Right ventricle myocardium inferior (tissue), 1 donor: Measurements from ENCODE around the gene SLC5A10. TPM values are rescaled to one million over a fixed set of nuclear protein-coding genes. Genes with fewer than 3 reads are reported as not detected.

Experiments
- ATAC-seq: fragments of 200-7000 bp; cut with Tn5 transposase; one replicate; pipeline ENCODE4 v1.9.1; 2020; ENCODE audit warnings: mild to moderate bottlenecking, moderate library complexity
- DNase-seq: peaks from one replicate; pipeline ENCODE4 v3.0.0; 2021; ENCODE audit errors: missing footprints
- intact Hi-C: fragments of 100-400 bp; cut with DNase I; formaldehyde crosslinking; loops from one replicate; pipeline ENCODE4 v1.11.0; 2022
- total RNA-seq: library from RNA; stranded (reverse); fragmentation: NEBNext Ultra II Directional; extraction: Animal tissue kit (Norgen Biotek cat#: 25700); gene quantifications from one replicate; pipeline ENCODE4 v1.2.1, GENCODE V29; 2021
- donor health status: DM: no; HTN: yes; CAD: no; lungs with severe emphysema.

The SLC5A10 gene
- total RNA-seq, 1 donor from 2014 or later = not detected

DNA sequence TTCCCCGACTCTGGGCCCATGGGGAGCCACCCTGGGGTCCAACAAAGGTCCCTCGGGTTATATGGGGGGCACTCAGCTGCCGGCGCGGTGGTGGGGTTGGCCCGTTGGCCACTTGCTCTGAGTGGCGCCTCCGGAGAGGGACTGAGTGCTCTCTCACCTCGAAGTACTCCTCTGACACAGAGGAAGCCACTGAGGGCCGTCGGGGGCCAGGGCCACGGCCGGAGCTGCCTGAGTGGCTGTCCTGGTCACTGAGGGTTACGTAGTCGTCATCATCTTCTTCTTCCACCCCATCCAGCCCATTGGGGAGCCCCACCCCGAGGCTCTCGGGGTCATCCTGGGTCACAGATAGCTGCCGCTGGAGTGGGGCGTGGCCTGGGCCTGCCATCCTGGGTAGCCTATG lies 25.7 kb downstream of the SLC5A10 start:
- no peak for ATAC-seq
- DNase-seq = no peak
- intact Hi-C loops = no loop called here

GRCh38 chr17:18978050-18978449 lies 26.1 kb downstream of the SLC5A10 start:
- no peak for DNase-seq
- no peak for ATAC-seq
- intact Hi-C loops = no loop called here

- no peak for ATAC-seq
- intact Hi-C loops = no loop called here
These were observed 26.7 kb downstream of the SLC5A10 start for GRCh38 chr17:18978655-18979054.

GRCh38 chr17:18980682-18981334 lies 28.8 kb downstream of the SLC5A10 start:
- DNase-seq (no peak), ATAC-seq (no peak)
- intact Hi-C loops = no loop called here

More at GRCh38 chr17:18978655-18979054, 26.7 kb downstream of the SLC5A10 start:
- DNase-seq = no peak

DNA sequence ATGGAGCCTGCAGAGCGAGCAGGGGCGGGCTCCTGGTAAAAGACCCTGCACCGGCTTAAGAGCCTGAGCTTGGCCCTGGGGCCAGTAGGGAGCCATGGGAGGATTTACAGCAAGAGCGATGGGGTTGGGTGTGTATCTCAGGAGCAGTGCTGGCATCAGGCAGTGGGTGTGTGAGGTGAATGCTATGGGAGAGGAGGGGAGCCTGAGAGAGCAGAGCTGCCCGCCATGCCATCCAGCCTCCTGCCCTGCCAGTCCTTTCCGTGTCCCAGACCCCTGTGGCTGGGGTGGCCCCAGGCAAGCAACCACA lies 29.3 kb downstream of the SLC5A10 start:
- DNase-seq = no peak
- intact Hi-C loops = no loop called here

GRCh38 chr17:18981642-18982424 lies 29.9 kb downstream of the SLC5A10 start:
- DNase-seq (no peak), ATAC-seq (no peak)
- intact Hi-C loops = no loop called here

More for the DNA sequence above, 29.3 kb downstream of the SLC5A10 start:
- ATAC-seq = no peak

DNA sequence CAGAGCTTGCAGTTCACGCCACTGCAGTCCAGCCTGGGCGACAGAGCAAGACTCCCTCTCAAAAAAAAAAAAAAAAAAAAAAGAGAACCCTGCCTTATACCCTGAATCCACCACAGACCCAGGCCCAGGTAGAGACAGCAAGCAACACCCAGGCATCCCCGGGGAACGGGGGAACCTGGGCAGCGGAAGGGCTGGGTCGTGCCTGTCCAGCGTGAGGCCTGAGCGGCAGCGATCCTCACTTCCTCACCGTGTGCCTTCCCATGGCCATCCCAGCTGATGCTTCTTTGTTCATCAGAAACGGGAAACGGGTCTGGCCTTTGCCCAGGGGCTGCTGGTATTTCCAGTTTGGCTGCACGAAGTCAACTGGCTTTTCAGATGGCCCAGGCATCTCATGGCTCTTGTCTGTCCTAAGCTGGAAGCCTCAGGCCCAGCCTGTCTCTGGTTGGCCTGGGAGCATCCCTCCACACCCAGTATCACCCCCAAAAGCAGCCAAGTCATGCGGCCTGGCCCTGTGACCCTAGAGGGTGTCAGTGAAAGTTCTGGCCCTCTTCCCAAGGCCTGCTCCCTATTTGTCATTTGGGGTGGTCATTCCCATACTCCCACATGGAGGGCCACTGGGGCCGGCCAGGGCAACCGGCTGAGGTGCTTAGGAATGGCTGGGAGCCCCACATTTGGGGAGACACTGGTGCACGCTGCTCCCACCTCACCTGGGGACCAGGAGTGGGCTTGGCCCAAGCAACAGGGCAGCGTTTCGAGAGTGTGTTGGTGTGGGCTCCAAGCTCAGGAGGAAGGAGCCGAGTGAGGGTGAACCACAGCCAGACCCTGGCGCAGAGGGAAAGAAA lies 32.5 kb downstream of the SLC5A10 start:
- intact Hi-C loops = no loop called here
- peak; percentile 53 for DNase-seq
- no peak for ATAC-seq

- intact Hi-C loops = no loop called here
- DNase-seq (peak; percentile 15), ATAC-seq (no peak)
These were observed 33.5 kb downstream of the SLC5A10 start for GRCh38 chr17:18985475-18985874.

DNA sequence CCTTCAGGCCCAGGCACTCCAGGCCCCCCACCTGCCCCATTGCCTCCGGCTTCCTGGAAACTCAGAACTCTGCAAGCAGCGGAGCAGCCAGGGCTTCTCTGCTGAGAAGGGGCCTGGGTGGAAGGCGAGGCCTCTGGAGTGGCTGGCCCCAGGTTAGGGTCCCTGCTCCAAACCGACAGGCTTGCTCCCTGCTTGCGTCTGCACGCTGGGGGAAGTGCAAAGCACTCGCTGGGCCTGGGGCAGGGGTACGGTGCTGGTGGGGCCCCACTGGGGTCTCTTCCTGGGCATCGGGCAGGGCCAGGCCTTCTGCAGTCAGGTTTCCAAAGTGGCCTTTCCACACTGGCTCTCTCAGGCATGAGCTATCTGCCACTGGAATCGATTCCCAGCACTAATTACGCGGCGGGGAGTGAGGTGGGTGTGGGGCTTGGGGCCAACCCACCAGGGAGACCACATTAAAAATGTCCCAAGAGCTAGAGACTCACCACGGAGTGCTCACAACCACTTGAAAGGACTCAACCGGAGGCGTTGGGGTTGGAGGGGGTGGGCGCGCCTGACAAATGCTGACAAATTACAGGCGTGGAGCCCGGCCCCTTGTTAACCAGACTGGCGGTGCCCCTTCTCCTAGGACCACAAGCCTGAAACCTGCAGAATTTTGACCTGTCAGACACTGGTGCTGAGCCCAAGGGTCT lies 34.7 kb downstream of the SLC5A10 start:
- intact Hi-C loops = no loop called here
- DNase-seq (peak; percentile 37), ATAC-seq (no peak)

DNA sequence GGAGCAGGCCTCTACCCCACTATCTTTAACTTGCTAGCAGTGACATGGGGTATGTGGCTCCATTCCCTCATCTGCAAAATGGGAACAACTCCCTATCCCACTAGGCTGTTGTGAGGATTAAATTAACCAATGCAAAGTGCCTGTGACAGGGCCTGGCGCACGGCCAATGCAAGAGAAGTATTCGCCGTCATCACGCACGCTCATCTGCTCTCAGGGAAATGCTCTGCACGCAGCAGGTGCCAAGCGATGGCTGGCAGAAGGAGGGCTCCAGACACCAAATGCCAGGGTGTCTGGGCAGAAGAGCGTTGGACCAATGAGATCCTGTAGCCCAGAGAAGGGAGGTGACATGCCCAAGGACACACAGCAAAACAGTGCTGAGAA lies 35.3 kb downstream of the SLC5A10 start:
- intact Hi-C loops = no loop called here
- no peak for ATAC-seq
- DNase-seq = peak; percentile 45

DNA sequence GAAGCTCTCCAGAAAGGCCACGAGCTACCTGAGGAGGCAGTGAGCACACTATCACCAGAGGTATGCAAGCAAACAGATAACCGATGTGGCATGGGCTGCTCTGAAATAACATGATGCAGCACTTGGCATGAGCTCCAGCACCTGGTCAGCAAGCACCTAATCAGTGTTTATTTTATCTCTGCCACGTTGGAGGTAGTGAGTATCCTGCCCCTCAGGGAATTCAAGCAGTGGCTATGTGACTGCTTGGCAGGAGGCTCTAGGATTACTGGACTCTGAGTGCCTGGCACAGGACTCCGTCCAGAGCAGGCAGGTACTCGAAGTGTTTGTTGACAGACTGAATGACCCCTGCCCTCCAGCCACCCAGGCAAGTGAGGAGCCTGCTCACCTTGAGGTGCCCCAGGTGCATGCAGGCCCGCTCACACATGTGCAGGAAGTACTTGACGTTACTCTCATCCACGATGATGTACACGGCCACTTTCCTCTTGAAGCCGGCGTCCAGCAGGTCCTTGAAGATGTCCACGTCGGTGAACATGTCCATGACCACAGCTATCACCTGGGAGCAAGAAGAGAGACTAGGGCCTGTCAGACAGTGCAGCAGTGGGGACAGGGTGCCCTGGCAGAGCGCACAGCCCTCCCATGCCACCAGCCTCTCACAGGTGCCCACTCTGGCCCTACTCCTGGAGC lies 36.0 kb downstream of the SLC5A10 start:
- ATAC-seq (peak; percentile 12), DNase-seq (peak; percentile 67)
- intact Hi-C loops = no loop called here

DNA sequence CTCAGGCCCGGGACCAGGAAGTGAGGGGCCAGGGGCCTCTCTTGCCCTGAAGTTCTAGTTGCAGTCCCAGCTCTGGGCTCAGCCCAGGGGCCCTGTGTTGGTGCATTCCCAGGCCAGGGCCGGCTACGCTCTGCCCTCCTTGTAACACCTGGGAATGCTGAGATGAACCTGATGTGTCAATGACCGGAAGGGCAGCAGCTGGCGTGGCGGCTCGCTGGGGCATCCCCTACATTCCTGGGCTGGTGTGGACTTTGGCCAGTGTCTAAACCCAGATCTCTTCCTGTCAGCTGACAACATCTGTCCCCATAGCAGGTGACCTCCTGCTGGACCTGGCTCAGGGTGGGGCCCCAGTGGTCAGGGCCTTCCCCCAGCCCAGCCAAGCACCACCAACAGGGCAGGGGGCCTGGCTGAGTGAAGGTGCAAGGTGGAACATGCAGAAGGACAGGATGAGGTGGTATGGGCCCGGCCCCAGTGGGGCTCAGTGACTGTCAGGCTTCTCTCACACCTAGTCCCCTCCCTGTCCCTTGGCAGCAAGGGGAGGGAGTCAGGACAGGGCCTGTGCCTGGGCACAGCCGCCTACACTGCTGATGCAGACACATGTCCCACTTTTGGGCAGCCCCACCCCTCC lies 36.7 kb downstream of the SLC5A10 start:
- ATAC-seq (no peak), DNase-seq (peak; percentile 66)
- intact Hi-C loops = no loop called here

- intact Hi-C loops = no loop called here
- no peak for DNase-seq
- no peak for ATAC-seq
These were observed 38.4 kb downstream of the SLC5A10 start for GRCh38 chr17:18990331-18990730.

GRCh38 chr17:18991531-18992315 lies 39.8 kb downstream of the SLC5A10 start:
- peak; percentile 31 for DNase-seq
- intact Hi-C loops = no loop called here
- no peak for ATAC-seq

GRCh38 chr17:18992454-18993130 lies 40.6 kb downstream of the SLC5A10 start:
- intact Hi-C loops = no loop called here
- ATAC-seq (no peak), DNase-seq (peak; percentile 64)

DNA sequence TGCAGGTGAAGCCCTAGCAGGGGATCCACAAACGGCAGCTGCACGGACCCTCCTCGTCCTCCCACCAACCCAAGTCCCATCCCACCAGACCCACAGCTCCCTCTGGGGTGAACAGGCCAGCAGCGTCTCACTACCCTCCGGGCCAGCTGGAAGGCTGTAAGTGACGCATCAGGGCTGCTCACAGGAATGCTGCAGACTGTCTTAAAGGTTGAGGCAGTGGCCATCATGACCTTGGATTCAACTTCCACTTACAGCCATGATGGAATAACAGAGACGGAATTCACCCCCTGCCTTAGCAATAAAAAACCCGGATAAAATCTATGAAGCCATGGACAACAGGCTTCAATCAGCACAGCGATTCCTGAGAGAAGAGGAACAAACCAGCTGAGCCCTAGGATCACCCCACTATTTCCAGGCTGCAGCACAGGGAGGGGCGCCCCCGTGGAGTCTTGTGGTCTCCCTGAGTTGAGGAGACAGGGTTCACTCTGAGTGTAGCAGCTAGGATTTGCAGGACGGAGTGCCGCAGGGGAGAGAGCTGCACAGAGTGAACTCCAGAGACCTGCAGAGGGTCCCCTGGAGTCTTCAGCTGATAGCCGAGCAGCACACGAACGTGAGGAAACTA lies 42.1 kb downstream of the SLC5A10 start:
- no peak for ATAC-seq
- DNase-seq = peak; percentile 43
- intact Hi-C loops = no loop called here
